Activated naive CD8-positive, alpha-beta T cell treated with anti-CD3 and anti-CD28 coated beads, Interleukin-2, amount 50 U/mL, for 24 hours (primary cell): ENCODE measurements around the gene NEGR1.

Experiments used
- ATAC-seq: fragments of 150-1000 bp; cut with Tn5 transposase; one replicate; pipeline ENCODE4 v1.10.0; 2021
- DNase-seq: peaks from one replicate; pipeline ENCODE4 v3.0.0; 2021
- H3K27ac Mint-ChIP-seq: one replicate; pipeline ENCODE4 v1.8.0; 2021; ENCODE audit warnings: mild to moderate bottlenecking, mixed read lengths
- H3K27me3 Mint-ChIP-seq: one replicate; pipeline ENCODE4 v1.8.0; 2021; ENCODE audit warnings: mixed read lengths
- H3K36me3 Mint-ChIP-seq: one replicate; pipeline ENCODE4 v1.8.0; 2021; ENCODE audit warnings: low read depth, mixed read lengths
- H3K4me1 Mint-ChIP-seq: one replicate; pipeline ENCODE4 v1.8.0; 2021; ENCODE audit warnings: mixed read lengths
- H3K4me3 Mint-ChIP-seq: one replicate; pipeline ENCODE4 v1.8.0; 2021; ENCODE audit warnings: mild to moderate bottlenecking, moderate library complexity, mixed read lengths
- H3K9me3 Mint-ChIP-seq: one replicate; pipeline ENCODE4 v1.8.0; 2021; ENCODE audit warnings: mixed read lengths

NEGR1 gene

DNA sequence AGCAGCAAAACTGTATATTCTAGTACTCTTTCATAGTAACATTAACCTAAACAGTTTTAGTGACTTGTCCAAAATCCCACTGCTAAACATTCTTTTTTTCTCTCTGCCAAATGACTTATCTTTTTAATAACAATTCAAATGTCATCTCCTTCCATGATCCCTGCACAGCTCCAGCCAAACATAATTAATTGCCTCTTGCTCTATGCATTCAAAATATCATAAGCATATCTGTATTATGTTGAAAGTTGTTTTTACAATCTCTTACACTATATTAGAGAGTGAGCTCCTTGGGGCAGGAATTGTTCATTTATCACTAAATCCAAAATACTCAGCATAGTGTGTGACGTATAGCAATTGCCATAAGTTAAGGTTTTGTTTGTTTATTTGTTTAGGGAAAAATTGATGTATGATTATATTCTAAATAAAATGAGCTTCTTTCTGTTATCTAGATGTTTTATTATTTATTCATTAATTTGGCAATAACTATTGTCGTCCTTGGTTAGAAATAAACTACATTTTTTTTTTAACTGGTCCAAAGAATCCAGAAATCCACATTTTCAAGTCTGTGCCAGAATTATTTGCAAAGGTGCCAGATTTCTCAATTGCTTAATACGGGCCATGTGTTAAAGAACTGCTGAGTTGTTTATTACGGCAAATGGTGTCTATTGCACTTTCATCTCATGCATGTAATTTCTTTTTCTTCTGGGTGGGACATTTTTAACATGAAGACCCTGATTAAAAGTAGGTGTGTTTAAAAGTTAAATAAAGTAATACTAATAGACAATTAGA is 624.3 kb downstream of the NEGR1 start:
- Mint-ChIP-seq H3K9me3 (peaks cover 8% of the 10 kb centered on the region), H3K27ac (no peak overlapping the region), H3K4me1 (no peaks in the 10 kb centered on the region), H3K27me3 (no peaks in the 10 kb centered on the region), H3K36me3 (no peaks in the 10 kb centered on the region), H3K4me3 (no peak overlapping the region)
- ATAC-seq, result no peak
- no peak for DNase-seq

DNA sequence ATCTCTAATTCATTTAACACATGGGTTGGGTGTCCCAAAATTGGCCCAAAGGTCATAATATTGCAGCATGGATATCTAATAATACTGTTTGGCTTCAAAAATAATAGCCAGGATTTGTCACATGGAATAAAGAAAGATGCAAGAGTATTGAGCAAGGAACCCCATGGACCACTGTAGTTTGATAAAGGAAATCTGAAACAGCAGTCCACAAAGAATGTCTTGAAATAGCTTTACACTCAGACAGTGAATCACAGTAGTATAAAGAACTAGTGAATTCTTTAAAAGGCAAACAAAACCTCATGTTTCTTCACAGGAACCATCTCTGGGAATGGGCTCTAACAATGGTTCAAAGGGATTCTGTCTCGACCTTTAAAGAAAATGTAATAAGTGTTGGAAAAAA is 625.4 kb downstream of the NEGR1 start:
- DNase-seq, result no peak
- no peaks in the 10 kb centered on the region for H3K4me1 Mint-ChIP-seq
- H3K27ac Mint-ChIP-seq, result no peak overlapping the region
- ATAC-seq, result no peak
- H3K36me3 Mint-ChIP-seq, result no peaks in the 10 kb centered on the region
- H3K4me3 Mint-ChIP-seq, result no peak overlapping the region
- no peaks in the 10 kb centered on the region for H3K27me3 Mint-ChIP-seq
- H3K9me3 Mint-ChIP-seq, result peaks cover 8% of the 10 kb centered on the region

DNA sequence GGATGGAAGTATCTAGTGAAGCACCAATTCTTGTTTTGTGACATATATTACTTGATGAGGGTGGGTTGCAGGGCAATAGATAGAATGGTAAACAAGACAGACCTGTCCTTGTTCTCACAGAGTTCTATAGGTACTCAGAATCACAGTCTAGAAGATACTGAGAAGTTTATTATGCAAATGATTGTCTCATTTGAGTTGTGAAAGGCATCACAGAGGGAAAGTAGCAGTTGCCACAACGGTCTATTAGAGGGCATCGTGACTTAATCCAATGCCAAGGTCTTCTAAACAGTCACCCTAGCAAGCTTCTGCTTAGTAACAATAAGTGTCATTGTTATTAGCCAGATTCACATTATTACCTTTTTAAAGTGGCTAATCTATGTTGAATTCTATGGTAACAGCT is 626.7 kb downstream of the NEGR1 start:
- Mint-ChIP-seq H3K27me3 (no peaks in the 10 kb centered on the region), H3K36me3 (no peaks in the 10 kb centered on the region), H3K27ac (no peak overlapping the region), H3K4me3 (no peak overlapping the region), H3K9me3 (peaks cover 3% of the 10 kb centered on the region), H3K4me1 (no peaks in the 10 kb centered on the region)
- DNase-seq (no peak), ATAC-seq (no peak)

DNA sequence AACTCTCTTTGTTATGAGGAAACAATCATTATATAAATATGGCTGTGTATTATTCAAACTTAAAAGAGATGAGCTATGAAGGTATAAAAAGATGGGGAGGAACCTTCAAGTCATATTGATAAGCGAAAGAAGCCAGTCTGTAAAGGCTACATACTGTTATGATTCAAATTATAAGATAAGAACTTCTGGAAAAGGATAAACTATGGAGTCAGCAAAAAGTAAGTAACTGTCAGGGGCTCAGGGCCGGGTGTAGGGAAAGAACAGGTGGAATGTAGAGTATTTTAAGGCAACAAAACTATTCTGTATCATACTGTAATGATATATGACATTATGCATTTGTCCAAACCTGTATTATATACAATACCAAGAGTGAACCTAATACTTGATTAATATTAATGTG is 628.4 kb downstream of the NEGR1 start:
- no peak for DNase-seq
- H3K27me3 Mint-ChIP-seq, result no peaks in the 10 kb centered on the region
- H3K27ac Mint-ChIP-seq, result no peak overlapping the region
- no peaks in the 10 kb centered on the region for H3K4me1 Mint-ChIP-seq
- no peaks in the 10 kb centered on the region for H3K9me3 Mint-ChIP-seq
- no peaks in the 10 kb centered on the region for H3K36me3 Mint-ChIP-seq
- no peak overlapping the region for H3K4me3 Mint-ChIP-seq
- ATAC-seq, result no peak

GRCh38 chr1:71651214-71651613 is 631.1 kb downstream of the NEGR1 start:
- Mint-ChIP-seq H3K27ac (no peak overlapping the region), H3K36me3 (no peaks in the 10 kb centered on the region), H3K9me3 (no peaks in the 10 kb centered on the region), H3K4me3 (no peak overlapping the region), H3K4me1 (no peaks in the 10 kb centered on the region), H3K27me3 (no peaks in the 10 kb centered on the region)
- ATAC-seq (no peak), DNase-seq (no peak)

- no peak for DNase-seq
- no peak overlapping the region for H3K4me3 Mint-ChIP-seq
- no peaks in the 10 kb centered on the region for H3K4me1 Mint-ChIP-seq
- no peaks in the 10 kb centered on the region for H3K36me3 Mint-ChIP-seq
- no peak overlapping the region for H3K27ac Mint-ChIP-seq
- no peaks in the 10 kb centered on the region for H3K27me3 Mint-ChIP-seq
- ATAC-seq, result no peak
- H3K9me3 Mint-ChIP-seq, result no peaks in the 10 kb centered on the region
Measured at GRCh38 chr1:71650119-71650518, 632.2 kb downstream of the NEGR1 start.

- Mint-ChIP-seq H3K9me3 (no peaks in the 10 kb centered on the region), H3K4me3 (no peak overlapping the region)
- no peak for ATAC-seq
Measured at GRCh38 chr1:71649608-71650007, 632.7 kb downstream of the NEGR1 start.

DNA sequence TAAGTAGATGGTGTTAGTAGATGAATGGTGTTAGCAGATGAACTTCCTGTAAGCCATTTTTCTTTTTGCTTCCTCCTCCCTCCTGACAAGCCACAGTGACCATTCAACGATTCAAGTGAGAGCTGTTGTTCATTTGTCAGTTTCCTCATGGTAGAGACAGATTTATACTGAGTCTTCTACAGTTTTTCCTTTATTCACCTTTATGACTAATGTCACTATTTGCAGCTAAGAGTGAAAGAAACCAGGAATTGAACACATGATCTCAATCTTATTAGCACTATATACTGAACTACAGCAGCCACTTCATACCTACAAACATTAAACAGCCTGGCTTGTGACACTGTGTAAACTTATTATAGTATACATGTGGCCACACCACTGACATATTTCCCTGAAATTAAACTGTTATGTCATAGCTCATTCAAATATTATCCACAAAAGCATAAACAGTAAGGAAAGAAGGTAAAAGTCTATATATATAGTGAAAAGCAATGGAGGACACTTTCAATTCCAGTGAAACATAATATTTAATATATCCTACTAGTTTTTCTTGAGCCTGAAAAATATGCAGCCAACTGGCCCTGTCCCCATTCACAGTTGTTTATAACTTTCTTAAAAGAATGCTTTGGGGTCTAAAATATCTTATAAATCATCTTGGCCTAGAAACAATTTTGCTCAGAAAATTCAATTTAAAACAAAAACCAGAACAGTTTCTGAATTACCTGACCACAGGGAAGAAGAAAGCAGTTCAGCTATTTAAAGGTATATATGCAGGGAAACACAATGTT is 634.6 kb downstream of the NEGR1 start:
- no peak for ATAC-seq

More at GRCh38 chr1:71649608-71650007, 632.7 kb downstream of the NEGR1 start:
- Mint-ChIP-seq H3K4me1 (no peaks in the 10 kb centered on the region), H3K27me3 (no peaks in the 10 kb centered on the region), H3K36me3 (no peaks in the 10 kb centered on the region), H3K27ac (no peak overlapping the region)
- DNase-seq, result no peak

GRCh38 chr1:71645015-71645414 is 637.3 kb downstream of the NEGR1 start:
- Mint-ChIP-seq H3K27me3 (no peaks in the 10 kb centered on the region), H3K9me3 (no peaks in the 10 kb centered on the region), H3K4me1 (no peaks in the 10 kb centered on the region), H3K4me3 (no peak overlapping the region), H3K27ac (no peak overlapping the region), H3K36me3 (no peaks in the 10 kb centered on the region)
- ATAC-seq (no peak), DNase-seq (no peak)

More for the DNA sequence above, 634.6 kb downstream of the NEGR1 start:
- no peaks in the 10 kb centered on the region for H3K4me1 Mint-ChIP-seq
- H3K36me3 Mint-ChIP-seq, result no peaks in the 10 kb centered on the region
- no peak overlapping the region for H3K27ac Mint-ChIP-seq
- no peak for DNase-seq
- H3K4me3 Mint-ChIP-seq, result no peak overlapping the region
- no peaks in the 10 kb centered on the region for H3K9me3 Mint-ChIP-seq
- H3K27me3 Mint-ChIP-seq, result no peaks in the 10 kb centered on the region

GRCh38 chr1:71641903-71642302 is 640.4 kb downstream of the NEGR1 start:
- no peak overlapping the region for H3K4me3 Mint-ChIP-seq
- no peaks in the 10 kb centered on the region for H3K36me3 Mint-ChIP-seq
- ATAC-seq, result no peak
- H3K27ac Mint-ChIP-seq, result no peak overlapping the region
- H3K4me1 Mint-ChIP-seq, result no peaks in the 10 kb centered on the region
- DNase-seq, result no peak
- H3K27me3 Mint-ChIP-seq, result no peaks in the 10 kb centered on the region
- no peaks in the 10 kb centered on the region for H3K9me3 Mint-ChIP-seq

DNA sequence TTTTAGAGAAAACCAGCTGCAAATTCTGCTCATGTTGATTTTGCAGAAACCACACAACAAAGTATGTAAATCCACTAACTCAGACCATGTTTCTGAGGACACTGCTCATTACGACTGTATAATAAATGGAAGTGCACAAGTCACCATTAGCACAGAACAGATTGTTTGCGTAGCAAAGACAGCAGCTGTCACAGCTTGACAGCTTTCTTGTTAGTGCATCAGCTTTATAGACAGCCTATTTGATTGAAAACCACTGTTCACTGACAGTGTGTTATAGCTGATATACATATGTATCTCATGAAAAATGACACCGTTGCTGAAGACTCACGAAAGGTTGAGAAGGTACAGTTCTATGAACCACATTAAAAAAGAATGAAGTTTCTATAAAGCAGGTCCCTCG is 641.3 kb downstream of the NEGR1 start:
- Mint-ChIP-seq H3K36me3 (no peaks in the 10 kb centered on the region), H3K27ac (no peak overlapping the region), H3K27me3 (no peaks in the 10 kb centered on the region), H3K9me3 (no peaks in the 10 kb centered on the region), H3K4me1 (no peaks in the 10 kb centered on the region), H3K4me3 (no peak overlapping the region)
- DNase-seq (no peak), ATAC-seq (no peak)

- Mint-ChIP-seq H3K27me3 (no peaks in the 10 kb centered on the region), H3K27ac (no peak overlapping the region), H3K4me3 (no peak overlapping the region), H3K36me3 (no peaks in the 10 kb centered on the region), H3K9me3 (peaks cover 4% of the 10 kb centered on the region), H3K4me1 (no peaks in the 10 kb centered on the region)
- no peak for DNase-seq
- ATAC-seq, result no peak
Measured at GRCh38 chr1:71640116-71640515, 642.2 kb downstream of the NEGR1 start.

DNA sequence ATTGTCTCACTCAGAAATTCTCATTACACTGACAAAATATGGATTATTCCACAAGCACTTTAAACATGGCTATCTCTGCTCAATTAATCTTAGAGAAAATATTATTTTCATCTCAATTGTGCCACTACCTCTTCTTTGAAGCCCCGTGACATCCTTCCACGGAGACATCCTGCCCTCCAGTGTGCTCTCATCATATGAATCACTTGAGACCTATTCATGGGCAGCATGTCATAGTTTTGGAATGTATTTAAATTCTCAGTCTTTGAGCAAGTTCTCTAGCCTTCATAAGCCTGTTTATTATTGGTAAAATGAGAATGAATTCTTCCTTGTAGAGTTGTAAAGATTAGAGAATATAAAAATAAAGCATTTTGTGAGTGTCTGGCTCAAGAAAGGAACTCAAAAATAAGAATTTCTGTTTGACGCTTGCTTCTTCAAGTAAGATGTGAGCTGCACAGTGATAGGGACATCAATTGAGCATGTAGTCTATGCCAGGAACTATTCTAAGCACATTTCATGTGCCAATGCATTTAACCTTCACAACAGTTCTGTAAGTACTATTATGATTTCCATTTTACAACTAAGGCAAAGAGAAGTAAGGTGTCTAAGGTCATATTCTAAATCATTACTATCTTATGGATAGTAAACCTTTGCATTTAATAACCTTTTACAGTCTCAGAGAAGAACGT is 644.1 kb downstream of the NEGR1 start:
- Mint-ChIP-seq H3K27me3 (no peaks in the 10 kb centered on the region), H3K4me3 (no peak overlapping the region), H3K27ac (no peak overlapping the region), H3K4me1 (no peaks in the 10 kb centered on the region), H3K36me3 (no peaks in the 10 kb centered on the region), H3K9me3 (peaks cover 9% of the 10 kb centered on the region)
- ATAC-seq (no peak), DNase-seq (no peak)

DNA sequence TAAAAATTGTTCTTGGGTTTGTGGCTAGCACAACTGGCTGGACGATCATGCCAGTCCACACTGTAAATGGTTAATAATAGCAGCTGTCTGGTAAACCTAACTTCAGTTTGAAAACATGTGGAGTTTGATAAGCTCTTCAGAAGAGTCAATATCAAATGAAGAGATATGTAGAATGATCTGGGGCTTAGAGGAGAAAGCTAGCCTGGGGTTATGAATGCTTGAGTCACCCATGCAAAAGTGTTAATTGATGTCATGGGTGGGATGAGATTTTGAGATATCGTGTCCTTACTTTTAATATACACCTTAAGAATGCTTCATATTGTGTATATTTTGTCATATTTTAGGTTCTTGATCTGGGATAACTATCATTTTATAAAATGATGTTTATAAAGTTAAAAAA is 646.8 kb downstream of the NEGR1 start:
- Mint-ChIP-seq H3K4me3 (no peak overlapping the region), H3K9me3 (peaks cover 9% of the 10 kb centered on the region), H3K27ac (no peak overlapping the region), H3K27me3 (no peaks in the 10 kb centered on the region), H3K36me3 (no peaks in the 10 kb centered on the region), H3K4me1 (no peaks in the 10 kb centered on the region)
- no peak for ATAC-seq
- no peak for DNase-seq

DNA sequence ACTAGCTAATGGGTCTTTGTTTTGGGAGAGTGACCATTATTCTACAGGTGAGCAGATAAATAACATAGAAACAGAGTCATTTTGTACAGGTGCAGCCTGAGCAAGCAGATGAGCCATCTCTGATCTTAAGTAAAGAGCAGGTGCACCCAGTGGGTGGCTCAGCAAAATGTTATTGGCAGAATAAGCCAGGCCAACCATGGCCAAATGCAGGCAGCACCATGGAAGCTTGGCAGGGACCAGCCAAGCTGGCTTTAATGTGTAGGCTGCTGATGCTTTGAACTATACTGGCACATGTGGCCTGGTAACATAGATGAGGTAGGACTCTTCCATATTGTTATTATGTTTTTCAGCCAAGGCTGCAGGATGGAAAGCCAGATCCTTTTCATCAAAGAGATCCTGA is 648.2 kb downstream of the NEGR1 start:
- Mint-ChIP-seq H3K36me3 (no peaks in the 10 kb centered on the region), H3K9me3 (peaks cover 9% of the 10 kb centered on the region), H3K4me1 (no peaks in the 10 kb centered on the region), H3K27me3 (no peaks in the 10 kb centered on the region), H3K27ac (no peak overlapping the region), H3K4me3 (no peak overlapping the region)
- ATAC-seq, result no peak
- no peak for DNase-seq
